GM19438 (cell line): ENCODE data around the gene ROPN1.

ENCODE experiments used
- ATAC-seq: cut with Tn5 transposase; IDR thresholded peaks from one replicate; pipeline ENCODE4 v1.9.1; 2021; ENCODE audit warnings: low read depth; ENCODE audit not compliant: unreplicated experiment

ROPN1 gene

GRCh38 chr3:123951522-123952447 lies 40.1 kb downstream of the ROPN1 start:
- ATAC-seq = no peak

- no peak for ATAC-seq
These were observed 42.3 kb downstream of the ROPN1 start for GRCh38 chr3:123949641-123950040.

- ATAC-seq = no peak
These were observed 43.5 kb downstream of the ROPN1 start for GRCh38 chr3:123948449-123948848.

GRCh38 chr3:123947482-123947881 lies 44.4 kb downstream of the ROPN1 start:
- ATAC-seq = no peak

GRCh38 chr3:123941542-123941941 lies 50.4 kb downstream of the ROPN1 start:
- ATAC-seq = no peak

GRCh38 chr3:123941121-123941520 lies 50.8 kb downstream of the ROPN1 start:
- ATAC-seq = no peak

GRCh38 chr3:123939706-123940105 lies 52.2 kb downstream of the ROPN1 start:
- no peak for ATAC-seq

GRCh38 chr3:123936400-123936799 lies 55.5 kb downstream of the ROPN1 start:
- no peak for ATAC-seq

GRCh38 chr3:123935830-123936229 lies 56.1 kb downstream of the ROPN1 start:
- no peak for ATAC-seq

- ATAC-seq = no peak
These were observed 57.7 kb downstream of the ROPN1 start for GRCh38 chr3:123934250-123934649.

- no peak for ATAC-seq
These were observed 61.5 kb downstream of the ROPN1 start for GRCh38 chr3:123930445-123930844.

- no peak for ATAC-seq
These were observed 62.6 kb downstream of the ROPN1 start for GRCh38 chr3:123929325-123929724.

GRCh38 chr3:123926396-123926795 lies 65.5 kb downstream of the ROPN1 start:
- no peak for ATAC-seq

- ATAC-seq = no peak
These were observed 71.1 kb downstream of the ROPN1 start for GRCh38 chr3:123920868-123921267.

GRCh38 chr3:123920383-123920782 lies 71.5 kb downstream of the ROPN1 start:
- ATAC-seq = no peak

- ATAC-seq = no peak
These were observed 72.6 kb downstream of the ROPN1 start for GRCh38 chr3:123919353-123919752.
